Large intestine (tissue), 3 donors: ENCODE measurements around the gene CTNNBL1. TPM values are rescaled to one million over a fixed set of nuclear protein-coding genes. Genes with fewer than 3 reads are reported as not detected.
"Not testable (repeated sequence)": the region's sequence is repeated elsewhere in the genome, so short reads cannot be mapped to it uniquely, and the experiment has no call there.

Source experiments
- DNase-seq, 2 donors: peaks; one replicate each; pipeline versions ENCODE4 v3.0.0 to v3.0.0-alpha.2; 2013
- H3K27ac ChIP-seq: one replicate; pipeline ENCODE4 v1.5.1; 2013; ENCODE audit warnings: low read length
- H3K27me3 ChIP-seq: 2 replicates; pipeline ENCODE4 v1.6.1; 2013; ENCODE audit warnings: low read length; ENCODE audit not compliant: control insufficient read depth, insufficient read depth
- H3K36me3 ChIP-seq: 2 replicates; pipeline ENCODE4 v1.6.1; 2013; ENCODE audit warnings: low read length; ENCODE audit not compliant: control insufficient read depth, insufficient read depth
- H3K4me1 ChIP-seq: one replicate; pipeline ENCODE4 v1.6.1; 2013; ENCODE audit warnings: low read length; ENCODE audit not compliant: control insufficient read depth, insufficient read depth
- H3K4me3 ChIP-seq: one replicate; pipeline ENCODE4 v1.5.1; 2013; ENCODE audit warnings: low read length
- H3K9me3 ChIP-seq: one replicate; pipeline ENCODE4 v1.6.1; 2013; ENCODE audit warnings: mild to moderate bottlenecking, low read depth, low read length, moderate library complexity; ENCODE audit not compliant: control insufficient read depth
- WGBS: methylation state at CpG from one replicate; pipeline ENCODE4 v1.1.5; 2013; ENCODE audit warnings: low lambda C conversion rate; ENCODE audit not compliant: insufficient coverage; 5-methylcytosine and 5-hydroxymethylcytosine counted together
- polyA plus RNA-seq: library from polyadenylated mRNA; unstranded; fragments of 120-200 nt; gene quantifications from one replicate; pipeline ENCODE4 v1.2.1, GENCODE V29; 2013

Gene CTNNBL1
- polyA plus RNA-seq, 1 donor, result 40.1 TPM

GRCh38 chr20:37657924-37658804, 35.7 kb upstream of the CTNNBL1 start:
- Histone ChIP-seq H3K27ac (no peak overlapping the region), H3K4me1 (no peaks in the 10 kb centered on the region), H3K4me3 (no peak overlapping the region), H3K36me3 (no peaks in the 10 kb centered on the region), H3K27me3 (no peaks in the 10 kb centered on the region), H3K9me3 (no peaks in the 10 kb centered on the region)
- no CpG with 5 or more reads among the region's 6 CpGs for WGBS
- DNase-seq, result no peak

- Histone ChIP-seq H3K4me3 (no peak overlapping the region), H3K9me3 (no peaks in the 10 kb centered on the region), H3K27ac (no peak overlapping the region), H3K27me3 (no peaks in the 10 kb centered on the region), H3K4me1 (no peaks in the 10 kb centered on the region), H3K36me3 (no peaks in the 10 kb centered on the region)
- 60% methylated on average over 5 of the region's 6 CpGs for WGBS
- DNase-seq, result no peak
Observed at GRCh38 chr20:37661519-37661918, 32.3 kb upstream of the CTNNBL1 start.

GRCh38 chr20:37662308-37662707, 31.5 kb upstream of the CTNNBL1 start:
- H3K36me3 ChIP-seq, result no peaks in the 10 kb centered on the region
- no peaks in the 10 kb centered on the region for H3K4me1 ChIP-seq
- no peak overlapping the region for H3K27ac ChIP-seq
- no peak overlapping the region for H3K4me3 ChIP-seq
- no peaks in the 10 kb centered on the region for H3K9me3 ChIP-seq
- no CpG with 5 or more reads among the region's 3 CpGs for WGBS
- no peaks in the 10 kb centered on the region for H3K27me3 ChIP-seq
- no peak for DNase-seq

- not testable (repeated sequence) for H3K36me3 ChIP-seq, H3K4me3 ChIP-seq, H3K27me3 ChIP-seq, H3K4me1 ChIP-seq, DNase-seq, H3K9me3 ChIP-seq, H3K27ac ChIP-seq
- no CpG with 5 or more reads among the region's 4 CpGs for WGBS
Observed at GRCh38 chr20:37664595-37664994, 29.2 kb upstream of the CTNNBL1 start.

GRCh38 chr20:37668166-37668565, 25.7 kb upstream of the CTNNBL1 start:
- whole genome bisulfite sequencing, result no CpG with 5 or more reads among the region's 9 CpGs
- no peak for DNase-seq
- H3K27ac ChIP-seq, result no peak overlapping the region
- H3K4me1 ChIP-seq, result peaks cover 12% of the 10 kb centered on the region
- H3K36me3 ChIP-seq, result no peaks in the 10 kb centered on the region
- H3K4me3 ChIP-seq, result no peak overlapping the region
- peaks cover 11% of the 10 kb centered on the region for H3K27me3 ChIP-seq
- H3K9me3 ChIP-seq, result no peaks in the 10 kb centered on the region

GRCh38 chr20:37669062-37669772, 24.6 kb upstream of the CTNNBL1 start:
- peaks cover 11% of the 10 kb centered on the region for H3K27me3 ChIP-seq
- H3K27ac ChIP-seq, result no peak overlapping the region
- H3K4me3 ChIP-seq, result no peak overlapping the region
- H3K4me1 ChIP-seq, result peaks cover 12% of the 10 kb centered on the region
- H3K36me3 ChIP-seq, result no peaks in the 10 kb centered on the region
- H3K9me3 ChIP-seq, result no peaks in the 10 kb centered on the region
- WGBS, result no CpG with 5 or more reads among the region's 2 CpGs
- DNase-seq, result no peak

- Histone ChIP-seq H3K27me3 (peaks cover 11% of the 10 kb centered on the region), H3K4me3 (no peak overlapping the region), H3K9me3 (no peaks in the 10 kb centered on the region), H3K27ac (no peak overlapping the region), H3K36me3 (no peaks in the 10 kb centered on the region), H3K4me1 (peaks cover 12% of the 10 kb centered on the region)
- DNase-seq, result no peak
- no CpG with 5 or more reads among the region's 12 CpGs for WGBS
Observed at GRCh38 chr20:37669773-37670236, 24.0 kb upstream of the CTNNBL1 start.

GRCh38 chr20:37670351-37670791, 23.5 kb upstream of the CTNNBL1 start:
- Histone ChIP-seq H3K9me3 (no peaks in the 10 kb centered on the region), H3K4me3 (no peak overlapping the region), H3K4me1 (peaks cover 12% of the 10 kb centered on the region), H3K27ac (no peak overlapping the region), H3K27me3 (peaks cover 11% of the 10 kb centered on the region), H3K36me3 (no peaks in the 10 kb centered on the region)
- WGBS, result no CpG with 5 or more reads among the region's 18 CpGs
- DNase-seq, result peak; percentile 23 to 33

GRCh38 chr20:37672143-37672542, 21.7 kb upstream of the CTNNBL1 start:
- H3K27ac ChIP-seq, result no peak overlapping the region
- H3K4me1 ChIP-seq, result peaks cover 12% of the 10 kb centered on the region

GRCh38 chr20:37673444-37673843, 20.4 kb upstream of the CTNNBL1 start:
- Histone ChIP-seq H3K36me3 (no peaks in the 10 kb centered on the region), H3K27ac (no peak overlapping the region), H3K4me3 (no peak overlapping the region), H3K9me3 (no peaks in the 10 kb centered on the region), H3K27me3 (peaks cover 11% of the 10 kb centered on the region), H3K4me1 (peaks cover 12% of the 10 kb centered on the region)
- no CpG with 5 or more reads among the region's 1 CpG for WGBS
- DNase-seq, result peak in 1 of 2 donors; percentile 39

More at GRCh38 chr20:37672143-37672542, 21.7 kb upstream of the CTNNBL1 start:
- Histone ChIP-seq H3K27me3 (peaks cover 11% of the 10 kb centered on the region), H3K36me3 (no peaks in the 10 kb centered on the region), H3K9me3 (no peaks in the 10 kb centered on the region), H3K4me3 (no peak overlapping the region)
- no peak for DNase-seq
- WGBS, result no CpG with 5 or more reads among the region's 3 CpGs
